Parathyroid adenoma (tissue), 2 donors: Measurements from ENCODE around the gene ZBTB20.

Source experiments
- H2AFZ ChIP-seq: fragments of 300-600 bp; sonication (generic); one replicate; pipeline ENCODE4 v1.7.0; 2017; ENCODE audit warnings: antibody characterized with exemption, mild to moderate bottlenecking
- H3K27ac ChIP-seq: fragments of 300-600 bp; sonication (generic); one replicate; pipeline ENCODE4 v1.7.0; 2017
- H3K27me3 ChIP-seq: fragments of 300-600 bp; sonication (generic); one replicate; pipeline ENCODE4 v1.7.0; 2017; ENCODE audit warnings: low read length; ENCODE audit not compliant: control insufficient read depth, insufficient read depth
- H3K36me3 ChIP-seq: fragments of 300-600 bp; sonication (generic); one replicate; pipeline ENCODE4 v1.7.0; 2017; ENCODE audit warnings: low read length; ENCODE audit not compliant: control insufficient read depth, insufficient read depth
- H3K4me1 ChIP-seq: fragments of 300-600 bp; sonication (generic); one replicate; pipeline ENCODE4 v1.7.0; 2017; ENCODE audit warnings: control low read depth
- H3K4me2 ChIP-seq: fragments of 300-600 bp; sonication (generic); one replicate; pipeline ENCODE4 v1.7.0; 2017; ENCODE audit warnings: low read length
- H3K4me3 ChIP-seq: fragments of 300-600 bp; sonication (generic); one replicate; pipeline ENCODE4 v1.7.0; 2017; ENCODE audit warnings: low read depth, low read length
- H3K79me2 ChIP-seq: fragments of 300-600 bp; sonication (generic); one replicate; pipeline ENCODE4 v1.7.0; 2017; ENCODE audit warnings: control low read depth
- H3K9ac ChIP-seq: fragments of 300-600 bp; sonication (generic); one replicate; pipeline ENCODE4 v1.7.0; 2017; ENCODE audit warnings: mild to moderate bottlenecking
- H3K9me3 ChIP-seq: fragments of 300-600 bp; sonication (generic); one replicate; pipeline ENCODE4 v1.7.0; 2017; ENCODE audit warnings: low read length; ENCODE audit not compliant: control insufficient read depth
- TF ChIP-seq, protein P1 (sequence below): fragments of 300-600 bp; sonication (generic); IDR thresholded peaks from one replicate; pipeline ENCODE4 v1.7.0; 2017; ENCODE audit warnings: antibody characterized with exemption, mild to moderate bottlenecking
- donor health status: primary hyperparathyroidism.

Gene ZBTB20

DNA sequence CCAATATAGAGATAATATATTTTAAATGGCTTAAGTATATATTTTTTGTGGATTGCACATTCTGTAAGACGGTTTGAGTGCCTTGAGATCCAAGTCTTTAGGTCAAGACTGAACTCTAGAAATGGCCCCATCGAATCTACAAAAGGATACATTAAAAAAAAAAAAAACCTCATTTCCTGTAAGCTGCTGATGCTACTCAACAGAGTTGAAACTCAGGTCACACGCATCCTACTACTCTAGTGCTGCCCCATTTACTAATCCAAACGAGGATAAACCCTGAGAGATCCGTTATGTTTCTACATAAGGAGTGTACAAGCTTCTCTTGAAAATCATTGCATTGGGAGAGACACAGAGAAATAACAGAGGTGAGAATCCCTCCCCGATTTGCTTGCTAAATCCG is 666.0 kb downstream of the ZBTB20 start:
- Histone ChIP-seq H3K36me3 (no peaks in the 10 kb centered on the region), H3K9me3 (no peaks in the 10 kb centered on the region), H3K4me1 (no peaks in the 10 kb centered on the region), H3K27ac (no peak overlapping the region), H2AFZ (no peak overlapping the region), H3K4me3 (no peak overlapping the region), H3K4me2 (no peak overlapping the region), H3K9ac (no peak overlapping the region), H3K27me3 (no peaks in the 10 kb centered on the region), H3K79me2 (no peaks in the 10 kb centered on the region)
- TF ChIP-seq, protein P1, sequence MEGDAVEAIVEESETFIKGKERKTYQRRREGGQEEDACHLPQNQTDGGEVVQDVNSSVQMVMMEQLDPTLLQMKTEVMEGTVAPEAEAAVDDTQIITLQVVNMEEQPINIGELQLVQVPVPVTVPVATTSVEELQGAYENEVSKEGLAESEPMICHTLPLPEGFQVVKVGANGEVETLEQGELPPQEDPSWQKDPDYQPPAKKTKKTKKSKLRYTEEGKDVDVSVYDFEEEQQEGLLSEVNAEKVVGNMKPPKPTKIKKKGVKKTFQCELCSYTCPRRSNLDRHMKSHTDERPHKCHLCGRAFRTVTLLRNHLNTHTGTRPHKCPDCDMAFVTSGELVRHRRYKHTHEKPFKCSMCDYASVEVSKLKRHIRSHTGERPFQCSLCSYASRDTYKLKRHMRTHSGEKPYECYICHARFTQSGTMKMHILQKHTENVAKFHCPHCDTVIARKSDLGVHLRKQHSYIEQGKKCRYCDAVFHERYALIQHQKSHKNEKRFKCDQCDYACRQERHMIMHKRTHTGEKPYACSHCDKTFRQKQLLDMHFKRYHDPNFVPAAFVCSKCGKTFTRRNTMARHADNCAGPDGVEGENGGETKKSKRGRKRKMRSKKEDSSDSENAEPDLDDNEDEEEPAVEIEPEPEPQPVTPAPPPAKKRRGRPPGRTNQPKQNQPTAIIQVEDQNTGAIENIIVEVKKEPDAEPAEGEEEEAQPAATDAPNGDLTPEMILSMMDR, result no peak

DNA sequence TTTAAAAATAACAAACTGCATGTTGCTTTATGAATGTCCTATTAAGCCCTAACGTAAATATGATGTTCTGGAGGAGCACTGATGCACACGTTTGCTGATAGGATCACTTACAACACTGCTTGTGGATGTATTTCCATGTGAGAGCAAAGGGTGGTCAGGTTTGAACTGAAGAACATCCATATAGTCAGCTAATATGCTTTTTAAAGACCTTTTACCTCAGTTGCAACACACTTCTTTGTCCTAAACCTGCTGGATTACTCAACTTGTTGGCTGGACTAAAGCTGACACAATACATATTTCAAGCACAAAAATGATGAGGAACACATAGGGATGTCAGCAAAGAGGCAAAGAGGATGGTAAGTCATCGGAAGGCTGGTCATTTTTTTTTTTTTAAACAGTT is 666.6 kb downstream of the ZBTB20 start:
- H3K4me1 ChIP-seq, result no peaks in the 10 kb centered on the region
- no peaks in the 10 kb centered on the region for H3K79me2 ChIP-seq
- H3K27me3 ChIP-seq, result no peaks in the 10 kb centered on the region

DNA sequence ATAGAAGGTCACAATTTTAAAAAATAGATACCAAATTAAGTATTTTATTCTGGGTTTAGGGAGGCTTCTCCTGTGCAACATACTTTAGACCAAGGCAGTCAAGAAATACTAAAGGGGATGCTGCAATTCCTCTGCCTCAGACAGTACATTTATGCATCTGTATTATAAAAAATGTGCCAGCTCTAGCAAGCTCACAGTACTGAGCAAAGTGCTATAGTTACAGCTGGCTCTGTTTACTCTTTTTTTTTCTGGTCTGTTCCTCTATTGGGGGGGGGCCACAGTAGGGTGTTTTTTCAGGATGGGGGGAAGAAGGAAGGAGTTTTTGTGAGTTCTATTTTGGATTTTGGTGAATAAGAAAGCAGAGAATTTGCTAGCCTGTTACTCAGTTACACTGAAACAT is 668.3 kb downstream of the ZBTB20 start:
- Histone ChIP-seq H3K79me2 (no peaks in the 10 kb centered on the region), H3K27ac (no peak overlapping the region), H3K4me3 (no peak overlapping the region), H2AFZ (no peak overlapping the region), H3K36me3 (no peaks in the 10 kb centered on the region), H3K9me3 (no peaks in the 10 kb centered on the region), H3K4me2 (no peak overlapping the region), H3K9ac (no peak overlapping the region), H3K27me3 (no peaks in the 10 kb centered on the region), H3K4me1 (no peaks in the 10 kb centered on the region)
- TF ChIP-seq, protein P1, result no peak

More for the DNA sequence above, 666.6 kb downstream of the ZBTB20 start:
- Histone ChIP-seq H3K4me2 (no peak overlapping the region), H3K4me3 (no peak overlapping the region), H3K9me3 (no peaks in the 10 kb centered on the region), H2AFZ (no peak overlapping the region), H3K9ac (no peak overlapping the region), H3K36me3 (no peaks in the 10 kb centered on the region), H3K27ac (no peak overlapping the region)
- TF ChIP-seq, protein P1, result no peak

DNA sequence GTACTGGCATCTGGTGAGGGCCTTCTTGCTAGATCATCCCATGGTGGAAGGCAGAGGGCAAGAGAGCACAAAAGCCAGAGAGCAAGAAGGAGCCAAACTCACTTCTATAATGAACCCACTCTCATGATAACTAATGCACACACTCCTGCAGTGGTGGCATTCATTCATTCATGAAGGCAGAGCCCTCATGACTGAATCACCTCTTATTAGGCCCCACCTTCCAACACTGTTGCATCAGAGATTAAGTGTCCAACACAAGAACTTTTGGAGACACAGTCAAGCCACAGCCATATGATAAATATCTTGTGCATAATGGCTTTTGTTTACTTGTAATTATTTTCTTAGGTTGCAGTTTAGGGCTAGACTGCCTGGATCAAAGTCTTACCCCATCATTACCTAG is 670.6 kb downstream of the ZBTB20 start:
- H3K9ac ChIP-seq, result no peak overlapping the region
- no peak overlapping the region for H3K4me2 ChIP-seq
- H3K4me3 ChIP-seq, result no peak overlapping the region
- H3K9me3 ChIP-seq, result no peaks in the 10 kb centered on the region
- no peaks in the 10 kb centered on the region for H3K79me2 ChIP-seq
- TF ChIP-seq, protein P1, result no peak
- no peaks in the 10 kb centered on the region for H3K36me3 ChIP-seq
- no peak overlapping the region for H3K27ac ChIP-seq
- H3K27me3 ChIP-seq, result no peaks in the 10 kb centered on the region
- no peaks in the 10 kb centered on the region for H3K4me1 ChIP-seq
- no peak overlapping the region for H2AFZ ChIP-seq

DNA sequence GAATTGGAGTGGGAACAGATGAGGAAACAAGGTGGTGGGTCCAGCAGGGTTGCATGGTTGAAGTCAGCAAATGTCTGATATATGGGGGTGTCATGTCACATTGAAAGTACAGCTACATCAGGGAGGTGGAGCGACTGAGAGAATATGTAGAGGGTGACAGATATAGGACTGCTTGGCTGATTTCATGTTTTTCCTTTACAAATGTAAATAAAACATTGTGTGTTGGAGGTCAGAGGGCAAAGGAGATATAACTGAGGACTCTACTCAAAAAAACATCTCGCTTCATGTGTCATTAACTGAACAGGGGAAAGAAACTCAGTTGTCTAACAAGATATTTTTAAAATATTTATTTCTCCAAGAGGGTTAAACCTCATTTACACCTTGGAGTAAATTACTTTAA is 675.6 kb downstream of the ZBTB20 start:
- H3K4me2 ChIP-seq, result no peak overlapping the region
- no peaks in the 10 kb centered on the region for H3K27me3 ChIP-seq
- H3K9ac ChIP-seq, result no peak overlapping the region
- no peaks in the 10 kb centered on the region for H3K36me3 ChIP-seq
- TF ChIP-seq, protein P1, result no peak
- H3K4me1 ChIP-seq, result peaks cover 3% of the 10 kb centered on the region
- H3K79me2 ChIP-seq, result no peaks in the 10 kb centered on the region
- H3K4me3 ChIP-seq, result no peak overlapping the region
- no peak overlapping the region for H2AFZ ChIP-seq
- H3K9me3 ChIP-seq, result no peaks in the 10 kb centered on the region
- no peak overlapping the region for H3K27ac ChIP-seq
